ENCODE measurements around the gene ZDHHC5. TPM values are rescaled to one million over a fixed set of nuclear protein-coding genes. Genes with fewer than 3 reads are reported as not detected.

Gene ZDHHC5
- polyA plus RNA-seq, 2 of the 4 experiments (the other 2 are of a cell fraction), result 44.1 to 63.8 TPM

DNA sequence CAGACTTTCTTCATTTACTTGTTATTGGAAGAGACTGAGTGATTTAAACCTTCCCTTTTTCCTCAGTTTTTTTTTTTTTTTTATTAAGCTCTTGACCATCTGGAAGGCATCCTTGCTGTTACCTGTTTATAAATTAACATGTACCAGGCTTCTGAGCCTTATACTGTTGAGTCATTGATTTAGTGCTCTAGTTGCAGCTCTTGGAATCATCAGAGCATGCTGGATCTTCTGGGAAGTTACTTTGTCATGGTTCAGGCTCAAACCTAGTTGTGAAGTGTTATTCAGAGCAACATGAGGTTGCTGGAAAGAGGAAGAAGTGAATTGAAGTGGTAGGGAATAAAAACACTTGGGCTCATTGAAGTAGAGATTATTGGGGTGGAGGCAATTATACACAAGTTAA is 6.3 kb downstream of the ZDHHC5 start:
- Histone ChIP-seq H3K9me3 (no peaks in the 10 kb centered on the region), H3K27ac (no peak overlapping the region), H3K4me3 (no peak overlapping the region), H3K4me2 (no peak overlapping the region), H3K4me1 (peaks cover 10% of the 10 kb centered on the region)
- ChIA-PET CTCF (interaction anchor here (0.6 to 2.4 kb wide), 6 partner anchors 9 to 127 kb away, joined by 3 to 5 read pairs (median 4); no protein-coding TSS in a partner anchor), POLR2A (no interaction called here)
- TF ChIP-seq MAZ (IDR thresholded peaks at IDR 0.05; ENCODE audit: borderline replicate concordance, low read depth, low read length), result no peak
- TF ChIP-seq, protein P1, sequence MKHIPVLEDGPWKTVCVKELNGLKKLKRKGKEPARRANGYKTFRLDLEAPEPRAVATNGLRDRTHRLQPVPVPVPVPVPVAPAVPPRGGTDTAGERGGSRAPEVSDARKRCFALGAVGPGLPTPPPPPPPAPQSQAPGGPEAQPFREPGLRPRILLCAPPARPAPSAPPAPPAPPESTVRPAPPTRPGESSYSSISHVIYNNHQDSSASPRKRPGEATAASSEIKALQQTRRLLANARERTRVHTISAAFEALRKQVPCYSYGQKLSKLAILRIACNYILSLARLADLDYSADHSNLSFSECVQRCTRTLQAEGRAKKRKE (CRISPR knock-in tag; IDR thresholded peaks at IDR 0.05; ENCODE audit: low read depth), result no peak
- TF ChIP-seq CHD4 (IDR thresholded peaks at IDR 0.05; ENCODE audit: borderline replicate concordance), result no peak
- TF ChIP-seq, protein P2, sequence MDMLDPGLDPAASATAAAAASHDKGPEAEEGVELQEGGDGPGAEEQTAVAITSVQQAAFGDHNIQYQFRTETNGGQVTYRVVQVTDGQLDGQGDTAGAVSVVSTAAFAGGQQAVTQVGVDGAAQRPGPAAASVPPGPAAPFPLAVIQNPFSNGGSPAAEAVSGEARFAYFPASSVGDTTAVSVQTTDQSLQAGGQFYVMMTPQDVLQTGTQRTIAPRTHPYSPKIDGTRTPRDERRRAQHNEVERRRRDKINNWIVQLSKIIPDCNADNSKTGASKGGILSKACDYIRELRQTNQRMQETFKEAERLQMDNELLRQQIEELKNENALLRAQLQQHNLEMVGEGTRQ (IDR thresholded peaks at IDR 0.05), result no peak
- TF ChIP-seq EHF (CRISPR knock-in tag; IDR thresholded peaks at IDR 0.05), result no peak
- no peak for TF ChIP-seq GATA3 (IDR thresholded peaks at IDR 0.05; ENCODE audit: borderline replicate concordance)
- TF ChIP-seq, protein P3, sequence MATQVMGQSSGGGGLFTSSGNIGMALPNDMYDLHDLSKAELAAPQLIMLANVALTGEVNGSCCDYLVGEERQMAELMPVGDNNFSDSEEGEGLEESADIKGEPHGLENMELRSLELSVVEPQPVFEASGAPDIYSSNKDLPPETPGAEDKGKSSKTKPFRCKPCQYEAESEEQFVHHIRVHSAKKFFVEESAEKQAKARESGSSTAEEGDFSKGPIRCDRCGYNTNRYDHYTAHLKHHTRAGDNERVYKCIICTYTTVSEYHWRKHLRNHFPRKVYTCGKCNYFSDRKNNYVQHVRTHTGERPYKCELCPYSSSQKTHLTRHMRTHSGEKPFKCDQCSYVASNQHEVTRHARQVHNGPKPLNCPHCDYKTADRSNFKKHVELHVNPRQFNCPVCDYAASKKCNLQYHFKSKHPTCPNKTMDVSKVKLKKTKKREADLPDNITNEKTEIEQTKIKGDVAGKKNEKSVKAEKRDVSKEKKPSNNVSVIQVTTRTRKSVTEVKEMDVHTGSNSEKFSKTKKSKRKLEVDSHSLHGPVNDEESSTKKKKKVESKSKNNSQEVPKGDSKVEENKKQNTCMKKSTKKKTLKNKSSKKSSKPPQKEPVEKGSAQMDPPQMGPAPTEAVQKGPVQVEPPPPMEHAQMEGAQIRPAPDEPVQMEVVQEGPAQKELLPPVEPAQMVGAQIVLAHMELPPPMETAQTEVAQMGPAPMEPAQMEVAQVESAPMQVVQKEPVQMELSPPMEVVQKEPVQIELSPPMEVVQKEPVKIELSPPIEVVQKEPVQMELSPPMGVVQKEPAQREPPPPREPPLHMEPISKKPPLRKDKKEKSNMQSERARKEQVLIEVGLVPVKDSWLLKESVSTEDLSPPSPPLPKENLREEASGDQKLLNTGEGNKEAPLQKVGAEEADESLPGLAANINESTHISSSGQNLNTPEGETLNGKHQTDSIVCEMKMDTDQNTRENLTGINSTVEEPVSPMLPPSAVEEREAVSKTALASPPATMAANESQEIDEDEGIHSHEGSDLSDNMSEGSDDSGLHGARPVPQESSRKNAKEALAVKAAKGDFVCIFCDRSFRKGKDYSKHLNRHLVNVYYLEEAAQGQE (IDR thresholded peaks at IDR 0.05), result no peak
- TF ChIP-seq, protein P4, sequence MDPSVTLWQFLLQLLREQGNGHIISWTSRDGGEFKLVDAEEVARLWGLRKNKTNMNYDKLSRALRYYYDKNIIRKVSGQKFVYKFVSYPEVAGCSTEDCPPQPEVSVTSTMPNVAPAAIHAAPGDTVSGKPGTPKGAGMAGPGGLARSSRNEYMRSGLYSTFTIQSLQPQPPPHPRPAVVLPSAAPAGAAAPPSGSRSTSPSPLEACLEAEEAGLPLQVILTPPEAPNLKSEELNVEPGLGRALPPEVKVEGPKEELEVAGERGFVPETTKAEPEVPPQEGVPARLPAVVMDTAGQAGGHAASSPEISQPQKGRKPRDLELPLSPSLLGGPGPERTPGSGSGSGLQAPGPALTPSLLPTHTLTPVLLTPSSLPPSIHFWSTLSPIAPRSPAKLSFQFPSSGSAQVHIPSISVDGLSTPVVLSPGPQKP (IDR thresholded peaks at IDR 0.05; ENCODE audit: low read depth, low read length), result no peak
- no peak for TF ChIP-seq ESRRA (IDR thresholded peaks at IDR 0.05; ENCODE audit: borderline replicate concordance, low read length)
- TF ChIP-seq HDAC2 (IDR thresholded peaks at IDR 0.05), result no peak
- no peak for TF ChIP-seq KDM5A (IDR thresholded peaks at IDR 0.05)
- TF ChIP-seq CBX2 (IDR thresholded peaks at IDR 0.05; ENCODE audit: borderline replicate concordance, low read depth), result no peak
- TF ChIP-seq PHF8 (IDR thresholded peaks at IDR 0.05; ENCODE audit: borderline replicate concordance, low read depth), result no peak
- TF ChIP-seq, protein P5, sequence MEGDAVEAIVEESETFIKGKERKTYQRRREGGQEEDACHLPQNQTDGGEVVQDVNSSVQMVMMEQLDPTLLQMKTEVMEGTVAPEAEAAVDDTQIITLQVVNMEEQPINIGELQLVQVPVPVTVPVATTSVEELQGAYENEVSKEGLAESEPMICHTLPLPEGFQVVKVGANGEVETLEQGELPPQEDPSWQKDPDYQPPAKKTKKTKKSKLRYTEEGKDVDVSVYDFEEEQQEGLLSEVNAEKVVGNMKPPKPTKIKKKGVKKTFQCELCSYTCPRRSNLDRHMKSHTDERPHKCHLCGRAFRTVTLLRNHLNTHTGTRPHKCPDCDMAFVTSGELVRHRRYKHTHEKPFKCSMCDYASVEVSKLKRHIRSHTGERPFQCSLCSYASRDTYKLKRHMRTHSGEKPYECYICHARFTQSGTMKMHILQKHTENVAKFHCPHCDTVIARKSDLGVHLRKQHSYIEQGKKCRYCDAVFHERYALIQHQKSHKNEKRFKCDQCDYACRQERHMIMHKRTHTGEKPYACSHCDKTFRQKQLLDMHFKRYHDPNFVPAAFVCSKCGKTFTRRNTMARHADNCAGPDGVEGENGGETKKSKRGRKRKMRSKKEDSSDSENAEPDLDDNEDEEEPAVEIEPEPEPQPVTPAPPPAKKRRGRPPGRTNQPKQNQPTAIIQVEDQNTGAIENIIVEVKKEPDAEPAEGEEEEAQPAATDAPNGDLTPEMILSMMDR (IDR thresholded peaks at IDR 0.05), result no peak
- no peak for TF ChIP-seq FOXS1 (CRISPR knock-in tag; IDR thresholded peaks at IDR 0.05)
- no peak for TF ChIP-seq HOXA7 (CRISPR knock-in tag; IDR thresholded peaks at IDR 0.05)
- TF ChIP-seq ZFP36 (IDR thresholded peaks at IDR 0.05; ENCODE audit: borderline replicate concordance, partially characterized antibody), result no peak
- TF ChIP-seq TFCP2L1 (CRISPR knock-in tag; IDR thresholded peaks at IDR 0.05), result no peak
- no peak for TF ChIP-seq RNF2 (IDR thresholded peaks at IDR 0.05; ENCODE audit: borderline replicate concordance, low read depth)
- no peak for TF ChIP-seq NFE2L2 (conservative IDR thresholded peaks at IDR 0.05; ENCODE audit: low read length)
- no peak for FAIRE-seq
- no peak for DNase-seq (ENCODE audit: low read depth in 1 of 2, low spot score in 1 of 2)
- no peak for ATAC-seq
